Gastrocnemius medialis (tissue), 4 donors: ENCODE results near the gene OFD1.

Experiments
- POLR2A ChIP-seq, 2 donors: fragments of 450-650 bp; IDR thresholded peaks; one replicate each; pipeline ENCODE4 v1.6.1; 2017; ENCODE audit warnings: antibody characterized with exemption in 2 of 2, mild to moderate bottlenecking in 2 of 2, moderate library complexity in 2 of 2
- TF ChIP-seq, protein P1 (sequence below), 5 experiments: fragments of 450-650 bp in 3 of 5; fragments of 200-600 bp in 2 of 5; sonication (generic) in 2 of 5; IDR thresholded peaks in 4 of 5; conservative IDR thresholded peaks in 1 of 5; 1 replicate in 4 of 5; 2 replicates in 1 of 5; pipeline ENCODE4 v1.5.1; 2016 to 2019; ENCODE audit warnings: antibody characterized with exemption in 5 of 5, mild to moderate bottlenecking in 3 of 5, moderate library complexity in 3 of 5

DNA sequence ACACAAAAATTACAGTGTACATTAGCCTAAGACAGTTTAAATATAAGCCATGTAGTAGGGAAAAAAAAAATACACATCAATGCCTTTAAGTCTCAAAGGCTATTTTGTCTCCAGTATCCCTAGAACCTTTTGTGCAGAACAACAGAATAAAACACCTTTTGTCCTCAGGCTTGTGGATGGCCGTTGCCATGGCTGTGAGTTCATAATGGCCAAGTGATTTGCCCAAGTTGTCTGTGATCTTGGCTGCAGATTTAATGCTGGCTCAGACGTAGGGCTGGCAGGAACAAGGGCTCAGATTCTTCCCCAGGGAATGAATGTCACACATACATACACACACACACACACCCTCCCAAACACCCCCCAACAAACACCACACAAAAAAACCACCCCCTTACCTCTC, 57.0 kb downstream of the OFD1 start:
- no peak for TF ChIP-seq POLR2A (IDR thresholded peaks at IDR 0.05)
- TF ChIP-seq, protein P1, sequence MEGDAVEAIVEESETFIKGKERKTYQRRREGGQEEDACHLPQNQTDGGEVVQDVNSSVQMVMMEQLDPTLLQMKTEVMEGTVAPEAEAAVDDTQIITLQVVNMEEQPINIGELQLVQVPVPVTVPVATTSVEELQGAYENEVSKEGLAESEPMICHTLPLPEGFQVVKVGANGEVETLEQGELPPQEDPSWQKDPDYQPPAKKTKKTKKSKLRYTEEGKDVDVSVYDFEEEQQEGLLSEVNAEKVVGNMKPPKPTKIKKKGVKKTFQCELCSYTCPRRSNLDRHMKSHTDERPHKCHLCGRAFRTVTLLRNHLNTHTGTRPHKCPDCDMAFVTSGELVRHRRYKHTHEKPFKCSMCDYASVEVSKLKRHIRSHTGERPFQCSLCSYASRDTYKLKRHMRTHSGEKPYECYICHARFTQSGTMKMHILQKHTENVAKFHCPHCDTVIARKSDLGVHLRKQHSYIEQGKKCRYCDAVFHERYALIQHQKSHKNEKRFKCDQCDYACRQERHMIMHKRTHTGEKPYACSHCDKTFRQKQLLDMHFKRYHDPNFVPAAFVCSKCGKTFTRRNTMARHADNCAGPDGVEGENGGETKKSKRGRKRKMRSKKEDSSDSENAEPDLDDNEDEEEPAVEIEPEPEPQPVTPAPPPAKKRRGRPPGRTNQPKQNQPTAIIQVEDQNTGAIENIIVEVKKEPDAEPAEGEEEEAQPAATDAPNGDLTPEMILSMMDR (IDR thresholded peaks at IDR 0.05 in 4 of 5, conservative IDR thresholded peaks at IDR 0.05 in 1 of 5) = no peak
